Colonic mucosa (tissue), 4 donors: ENCODE measurements around the gene ZDHHC18. TPM values are rescaled to one million over a fixed set of nuclear protein-coding genes. Genes with fewer than 3 reads are reported as not detected.
A peak's percentile ranks its signal among the peaks of the same experiment; 100 is the strongest.

Experiments used
- DNase-seq: peaks from one replicate; pipeline ENCODE4 v3.0.0-alpha.2; 2020
- H3K27ac ChIP-seq: fragments of 200-600 bp; one replicate; pipeline ENCODE4 v1.8.0; 2021
- H3K27me3 ChIP-seq: fragments of 200-600 bp; one replicate; pipeline ENCODE4 v1.8.0; 2021
- H3K36me3 ChIP-seq: fragments of 200-600 bp; one replicate; pipeline ENCODE4 v1.8.0; 2021
- H3K4me1 ChIP-seq: fragments of 200-600 bp; one replicate; pipeline ENCODE4 v1.8.0; 2021; ENCODE audit warnings: mild to moderate bottlenecking
- H3K4me3 ChIP-seq: fragments of 200-600 bp; one replicate; pipeline ENCODE4 v1.8.0; 2021
- H3K9ac ChIP-seq, 2 donors: one replicate each; pipeline ENCODE4 v1.7.0; 2013; ENCODE audit warnings: control low read depth in 2 of 2, low read depth in 2 of 2, low read length in 2 of 2
- H3K9me3 ChIP-seq: fragments of 200-600 bp; one replicate; pipeline ENCODE4 v1.8.0; 2021
- CTCF ChIP-seq: fragments of 200-600 bp; IDR thresholded peaks from one replicate; pipeline ENCODE4 v1.8.0; 2022; ENCODE audit warnings: antibody characterized with exemption, mild to moderate bottlenecking
- intact Hi-C: fragments of 100-400 bp; cut with DNase I; formaldehyde crosslinking; loops from one replicate; pipeline ENCODE4 v1.14.1; 2022
- total RNA-seq, 2 donors: library from RNA; stranded (reverse); fragmentation: NEBNext Ultra II Directional in 1 of 2; extraction: Animal tissue kit (Norgen Biotek cat#: 25700) in 1 of 2; gene quantifications; one replicate each; pipeline ENCODE4 v1.2.1, GENCODE V29; 2021
- donor health status: healthy.
- donor health status: DM: no; HTN: no; CAD: no.
- donor health status: DM: no; HTN: no; CAD: no.

Gene ZDHHC18
- total RNA-seq, 2 donors from 2014 or later, result 14.1 to 16.8 TPM

DNA sequence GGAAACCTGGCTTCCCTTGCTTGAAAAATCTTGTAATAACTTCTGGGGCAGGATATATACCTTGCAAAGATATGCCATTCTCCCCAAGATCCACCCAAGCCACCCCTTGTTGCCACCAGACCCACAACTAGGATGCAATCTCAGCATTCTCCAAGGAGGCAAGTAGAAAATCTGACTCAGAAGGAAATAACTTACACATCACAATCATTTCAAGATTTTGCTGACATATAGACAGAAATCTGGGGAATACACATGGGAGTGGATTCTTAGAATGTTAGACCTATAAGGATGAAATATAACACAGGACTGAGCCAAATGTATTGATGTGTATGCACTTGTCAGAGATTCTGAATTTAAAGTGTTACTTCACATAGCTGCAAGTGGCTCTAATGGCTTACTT is 14.8 kb upstream of the ZDHHC18 start:
- Histone ChIP-seq H3K9ac (no peak overlapping the region), H3K27ac (no peak overlapping the region), H3K4me1 (no peaks in the 10 kb centered on the region), H3K4me3 (no peak overlapping the region), H3K27me3 (no peaks in the 10 kb centered on the region), H3K36me3 (no peaks in the 10 kb centered on the region), H3K9me3 (no peaks in the 10 kb centered on the region)
- no peak for DNase-seq
- intact Hi-C loops, result loop anchor here (5.0 kb wide), 1 partner anchor 66 kb away; no protein-coding TSS in a partner anchor
- TF ChIP-seq CTCF, result no peak

- no peaks in the 10 kb centered on the region for H3K27me3 ChIP-seq
- intact Hi-C loops, result loop anchor here (5.0 kb wide), 1 partner anchor 63 kb away; no protein-coding TSS in a partner anchor
- no peaks in the 10 kb centered on the region for H3K9me3 ChIP-seq
- H3K4me1 ChIP-seq, result no peaks in the 10 kb centered on the region
- no peak overlapping the region for H3K9ac ChIP-seq
- no peak overlapping the region for H3K27ac ChIP-seq
- no peaks in the 10 kb centered on the region for H3K36me3 ChIP-seq
- no peak for DNase-seq
- H3K4me3 ChIP-seq, result no peak overlapping the region
- TF ChIP-seq CTCF, result no peak
Measured at GRCh38 chr1:26814377-26814776, 12.1 kb upstream of the ZDHHC18 start.

GRCh38 chr1:26814893-26815292 is 11.6 kb upstream of the ZDHHC18 start:
- H3K36me3 ChIP-seq, result no peaks in the 10 kb centered on the region
- no peak overlapping the region for H3K4me3 ChIP-seq
- H3K9me3 ChIP-seq, result no peaks in the 10 kb centered on the region
- DNase-seq, result no peak
- intact Hi-C loops, result loop anchor here (5.0 kb wide), 1 partner anchor 62 kb away; no protein-coding TSS in a partner anchor
- no peaks in the 10 kb centered on the region for H3K4me1 ChIP-seq
- H3K27me3 ChIP-seq, result no peaks in the 10 kb centered on the region
- TF ChIP-seq CTCF, result no peak
- no peak overlapping the region for H3K9ac ChIP-seq
- no peak overlapping the region for H3K27ac ChIP-seq

- peak; percentile 20 for TF ChIP-seq CTCF
- no peak overlapping the region for H3K4me3 ChIP-seq
- peak; percentile 48 for DNase-seq
Measured at GRCh38 chr1:26820784-26821269, 5.7 kb upstream of the ZDHHC18 start.

GRCh38 chr1:26822737-26823395 is 3.6 kb upstream of the ZDHHC18 start:
- Histone ChIP-seq H3K9me3 (no peaks in the 10 kb centered on the region), H3K27ac (no peak overlapping the region), H3K9ac (no peak overlapping the region), H3K4me3 (no peak overlapping the region), H3K36me3 (no peaks in the 10 kb centered on the region), H3K4me1 (peaks cover 8% of the 10 kb centered on the region), H3K27me3 (no peaks in the 10 kb centered on the region)
- TF ChIP-seq CTCF, result no peak
- intact Hi-C loops, result no loop called here
- no peak for DNase-seq

More at GRCh38 chr1:26820784-26821269, 5.7 kb upstream of the ZDHHC18 start:
- H3K27ac ChIP-seq, result no peak overlapping the region
- no peaks in the 10 kb centered on the region for H3K9me3 ChIP-seq
- no peak overlapping the region for H3K9ac ChIP-seq
- peaks cover 4% of the 10 kb centered on the region for H3K4me1 ChIP-seq
- no peaks in the 10 kb centered on the region for H3K27me3 ChIP-seq
- intact Hi-C loops, result no loop called here
- H3K36me3 ChIP-seq, result no peaks in the 10 kb centered on the region
